ENCODE measurements around the gene CNTN5.

CNTN5 gene

DNA sequence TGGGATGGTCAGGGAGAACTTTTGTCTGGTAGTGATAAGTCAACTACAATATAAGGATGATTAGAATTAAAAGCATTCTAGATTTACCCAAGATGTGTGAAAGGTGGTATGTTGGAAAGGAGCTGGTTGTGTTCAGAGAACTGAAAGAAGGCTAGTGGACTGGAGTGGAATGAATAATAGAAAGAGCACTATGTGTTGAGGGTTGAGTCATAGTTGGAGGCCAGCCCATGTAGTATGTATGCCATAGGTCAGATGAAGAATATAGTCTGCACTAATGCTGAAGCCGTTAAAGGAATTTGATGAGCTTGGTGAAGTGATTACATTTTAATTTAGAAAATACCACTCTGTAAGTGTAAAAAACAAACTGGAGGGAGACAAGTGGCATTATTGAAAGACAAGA, 514.1 kb downstream of the CNTN5 start:
- DNase-seq: no peak

- no peak for DNase-seq
Measured at GRCh38 chr11:99535406-99535805, 514.7 kb downstream of the CNTN5 start.

DNA sequence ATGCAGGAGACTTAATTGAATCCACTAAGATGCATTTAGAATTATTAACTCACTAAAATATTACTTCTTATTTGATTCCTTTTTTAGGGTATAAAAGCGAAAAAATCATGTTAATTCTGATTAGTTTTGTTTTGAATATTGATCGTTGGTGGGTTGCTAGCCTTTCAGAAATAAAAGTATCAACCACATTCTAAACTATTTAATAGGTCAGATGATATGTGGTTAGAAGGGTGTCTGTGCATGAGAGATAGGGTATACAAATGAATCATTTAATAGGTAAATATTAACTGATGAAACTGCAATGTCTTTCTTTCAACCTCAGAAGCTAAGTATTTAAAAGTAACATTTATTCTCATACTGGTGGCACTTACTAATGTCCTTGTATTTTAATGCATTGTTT, 515.1 kb downstream of the CNTN5 start:
- DNase-seq: no peak

GRCh38 chr11:99537681-99538080, 516.9 kb downstream of the CNTN5 start:
- no peak for DNase-seq

- no peak for DNase-seq
Measured at GRCh38 chr11:99545616-99546015, 524.9 kb downstream of the CNTN5 start.

GRCh38 chr11:99548264-99548663, 527.5 kb downstream of the CNTN5 start:
- no peak for DNase-seq

DNA sequence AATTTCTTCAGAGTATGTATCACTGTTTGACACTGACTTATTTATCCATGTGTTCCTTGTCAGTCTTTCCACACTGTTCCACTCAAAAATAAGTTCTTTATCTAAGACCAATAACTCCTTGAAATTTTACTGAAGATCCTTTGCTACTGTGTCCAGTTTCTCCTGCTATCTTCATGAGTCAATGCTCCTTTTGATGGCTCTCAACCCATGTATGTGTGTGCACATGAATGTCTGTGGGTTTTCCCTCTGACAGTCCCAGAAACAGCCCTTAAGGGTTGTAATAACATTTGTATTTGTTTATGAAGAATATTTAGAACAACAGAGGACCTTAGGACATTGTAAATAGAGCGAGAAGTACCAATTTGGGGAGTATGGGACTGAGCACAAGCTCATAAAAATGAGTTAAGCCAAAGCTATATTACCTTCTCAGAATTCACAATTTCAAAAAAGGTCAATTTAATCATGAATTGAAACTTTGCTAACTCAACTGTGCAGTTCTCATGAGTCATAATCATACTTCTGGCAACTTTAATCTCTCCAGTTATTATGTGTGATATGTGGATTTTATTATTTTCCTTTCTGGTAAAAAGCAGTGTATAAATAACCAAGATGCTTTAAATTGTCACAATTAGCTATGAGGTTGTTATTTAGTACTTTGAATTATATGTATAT, 533.6 kb downstream of the CNTN5 start:
- no peak for DNase-seq

- DNase-seq: no peak
Measured at GRCh38 chr11:99555486-99555885, 534.7 kb downstream of the CNTN5 start.

- no peak for DNase-seq
Measured at GRCh38 chr11:99565333-99565732, 544.6 kb downstream of the CNTN5 start.

GRCh38 chr11:99567334-99567956, 546.7 kb downstream of the CNTN5 start:
- DNase-seq: no peak

GRCh38 chr11:99568808-99569207, 548.1 kb downstream of the CNTN5 start:
- no peak for DNase-seq

- no peak for DNase-seq
Measured at GRCh38 chr11:99571094-99571493, 550.3 kb downstream of the CNTN5 start.

GRCh38 chr11:99584830-99585229, 564.1 kb downstream of the CNTN5 start:
- DNase-seq: no peak

DNA sequence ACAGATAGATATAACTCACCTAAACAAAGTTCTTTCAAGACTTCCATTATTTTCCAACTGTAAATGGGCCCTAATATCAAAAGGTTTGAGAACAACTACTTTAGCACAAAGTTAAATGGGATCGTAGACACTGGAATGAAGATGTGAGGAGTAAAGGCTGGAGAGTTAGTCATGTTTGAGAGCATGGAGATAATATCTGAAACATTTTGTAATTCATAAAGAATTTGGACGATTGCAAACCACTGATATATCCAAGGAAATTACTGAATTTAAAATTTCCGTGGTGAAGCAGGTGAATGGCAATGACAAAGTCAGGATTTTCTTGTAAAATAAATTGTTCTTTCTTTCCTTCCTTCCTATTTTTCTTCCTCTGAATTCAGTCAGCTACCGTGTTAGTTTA, 564.9 kb downstream of the CNTN5 start:
- no peak for DNase-seq

- DNase-seq: no peak
Measured at GRCh38 chr11:99589771-99590170, 569.0 kb downstream of the CNTN5 start.

GRCh38 chr11:99592266-99592665, 571.5 kb downstream of the CNTN5 start:
- no peak for DNase-seq

GRCh38 chr11:99593197-99593596, 572.4 kb downstream of the CNTN5 start:
- no peak for DNase-seq

GRCh38 chr11:99601179-99601578, 580.4 kb downstream of the CNTN5 start:
- no peak for DNase-seq

DNA sequence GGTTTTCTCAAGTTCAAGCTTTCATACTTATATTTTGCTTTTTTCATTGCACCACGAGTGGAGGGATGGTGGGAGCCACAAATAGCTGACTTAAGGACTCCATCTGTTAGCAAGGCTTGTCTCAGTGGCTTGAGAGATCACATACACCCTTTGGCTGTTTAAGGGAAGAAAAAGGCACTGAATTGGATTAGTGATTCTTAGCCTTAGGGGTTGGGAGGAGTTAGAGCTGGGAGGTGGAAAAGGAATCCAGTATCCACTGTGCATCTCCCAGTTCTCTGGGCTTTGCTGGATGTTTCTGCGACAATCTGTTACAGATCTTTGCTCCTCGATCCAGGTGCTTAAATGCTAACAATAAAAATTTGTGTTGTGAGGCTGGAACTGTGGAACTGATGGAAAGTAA, 593.6 kb downstream of the CNTN5 start:
- no peak for DNase-seq

- DNase-seq: no peak
Measured at GRCh38 chr11:99630629-99631028, 609.9 kb downstream of the CNTN5 start.

GRCh38 chr11:99631618-99632017, 610.9 kb downstream of the CNTN5 start:
- no peak for DNase-seq

- no peak for DNase-seq
Measured at GRCh38 chr11:99632969-99633368, 612.2 kb downstream of the CNTN5 start.

- DNase-seq: no peak
Measured at GRCh38 chr11:99634581-99634980, 613.8 kb downstream of the CNTN5 start.

DNA sequence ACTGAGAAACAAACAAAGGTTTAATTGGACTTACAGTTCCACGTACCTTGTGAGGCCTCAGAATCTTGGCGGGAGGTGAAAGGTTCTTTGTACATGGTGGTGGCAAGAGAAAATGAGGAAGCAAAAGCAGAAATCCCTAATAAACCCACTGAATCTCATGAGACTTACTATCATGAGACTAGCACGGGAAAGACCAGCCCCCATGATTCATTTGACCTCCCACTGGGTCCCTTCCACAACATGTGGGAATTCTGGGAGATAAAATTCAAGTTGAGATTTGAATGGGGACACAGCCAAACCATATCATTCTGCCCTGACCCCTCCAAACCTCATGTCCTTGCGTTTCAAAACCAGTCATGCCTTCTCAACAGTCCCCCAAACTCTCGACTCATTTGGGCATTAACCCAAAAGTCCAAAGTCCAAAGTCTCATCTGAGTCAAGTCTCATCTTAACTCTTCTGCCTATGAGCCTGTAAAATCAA, 617.4 kb downstream of the CNTN5 start:
- DNase-seq: no peak

- no peak for DNase-seq
Measured at GRCh38 chr11:99640671-99641070, 619.9 kb downstream of the CNTN5 start.
